IMR-90 (cell line): Measurements from ENCODE around the gene C11orf42. TPM values are rescaled to one million over a fixed set of nuclear protein-coding genes. Genes with fewer than 3 reads are reported as not detected.

ENCODE experiments used
- ATAC-seq: fragments of 200-7000 bp; cut with Tn5 transposase; 2 replicates; pipeline ENCODE4 v1.9.1; 2020; ENCODE audit warnings: low read depth, mild to moderate bottlenecking, moderate library complexity
- BruUV-seq: library from RNA; stranded (reverse); fragments of 400-500 nt; replicated peaks from 2 replicates; lab custom pipeline; 2021; lab: Mats Ljungman, UMichigan
- CTCF ChIA-PET: fragments of 300-600 bp; formaldehyde crosslinking; extraction: SDS; loops from one replicate; lab custom pipeline; 2021; ENCODE audit warnings: antibody characterized with exemption; lab: Yijun Ruan, JAX
- POLR2A ChIA-PET: fragments of 300-600 bp; sonication (Branson Sonifier 250); formaldehyde crosslinking; loops from one replicate; lab custom pipeline; 2022; ENCODE audit warnings: antibody characterized with exemption; ENCODE audit not compliant: unreplicated experiment; lab: Charles Lee
- DNase-seq: peaks from one replicate; pipeline ENCODE4 v3.0.0; 2013
- H2AFZ ChIP-seq: replicated peaks from 2 replicates; pipeline ENCODE3; 2013; ENCODE audit warnings: low read length, mild to moderate bottlenecking; ENCODE audit not compliant: poor library complexity
- H2AK5ac ChIP-seq: 2 replicates; pipeline ENCODE4 v1.6.1; 2013; ENCODE audit warnings: low read depth, low read length, inconsistent platforms
- H2AK9ac ChIP-seq: replicated peaks from 2 replicates; pipeline ENCODE3; 2013; ENCODE audit warnings: mild to moderate bottlenecking, low read depth, low read length, moderate library complexity; ENCODE audit not compliant: poor library complexity
- H2BK120ac ChIP-seq: 2 replicates; pipeline ENCODE4 v1.6.1; 2013; ENCODE audit warnings: low read depth, low read length, inconsistent platforms
- H2BK15ac ChIP-seq: 3 replicates; pipeline ENCODE4 v1.6.1; 2013; ENCODE audit warnings: low read depth, low read length, inconsistent platforms
- H2BK20ac ChIP-seq: 2 replicates; pipeline ENCODE4 v1.6.1; 2013; ENCODE audit warnings: low read depth, mild to moderate bottlenecking, inconsistent platforms, low read length, moderate library complexity
- H2BK5ac ChIP-seq: 2 replicates; pipeline ENCODE4 v1.6.1; 2013; ENCODE audit warnings: mild to moderate bottlenecking, low read depth, low read length, inconsistent platforms; ENCODE audit not compliant: poor library complexity, severe bottlenecking
- H3K14ac ChIP-seq: replicated peaks from 2 replicates; pipeline ENCODE4 v1.6.1; 2013; ENCODE audit warnings: low read depth, low read length, inconsistent platforms
- H3K18ac ChIP-seq: 2 replicates; pipeline ENCODE4 v1.6.1; 2013; ENCODE audit warnings: low read depth, low read length, control low read depth
- H3K23ac ChIP-seq: 2 replicates; pipeline ENCODE4 v1.6.1; 2013; ENCODE audit warnings: low read depth, low read length, inconsistent platforms
- H3K27ac ChIP-seq: 2 replicates; pipeline ENCODE4 v1.5.1; 2013; ENCODE audit warnings: mild to moderate bottlenecking, control low read depth, low read length; ENCODE audit not compliant: insufficient read depth
- H3K27me3 ChIP-seq: 2 replicates; pipeline ENCODE4 v1.6.1; 2013; ENCODE audit warnings: low read length; ENCODE audit not compliant: control insufficient read depth, insufficient read depth
- H3K36me3 ChIP-seq: 2 replicates; pipeline ENCODE4 v1.6.1; 2013; ENCODE audit warnings: low read length, mixed read lengths; ENCODE audit not compliant: control insufficient read depth, insufficient read depth
- H3K4ac ChIP-seq: 2 replicates; pipeline ENCODE4 v1.6.1; 2013; ENCODE audit warnings: low read depth, low read length, inconsistent platforms
- H3K4me1 ChIP-seq: 2 replicates; pipeline ENCODE4 v1.6.1; 2013; ENCODE audit warnings: low read length, mixed read lengths; ENCODE audit not compliant: control insufficient read depth, insufficient read depth
- H3K4me2 ChIP-seq: 2 replicates; pipeline ENCODE4 v1.6.1; 2013; ENCODE audit warnings: low read depth, mild to moderate bottlenecking, control low read depth, low read length, moderate library complexity
- H3K4me3 ChIP-seq: 2 replicates; pipeline ENCODE4 v1.5.1; 2013; ENCODE audit warnings: low read depth, mild to moderate bottlenecking, control low read depth, low read length, moderate library complexity; ENCODE audit not compliant: insufficient read depth
- H3K56ac ChIP-seq: 2 replicates; pipeline ENCODE4 v1.6.1; 2013; ENCODE audit warnings: low read length, inconsistent platforms; ENCODE audit not compliant: insufficient read depth; ENCODE audit errors: extremely low read depth
- H3K79me1 ChIP-seq, 2 experiments: 2 replicates each; pipeline ENCODE4 v1.6.1; 2013; ENCODE audit warnings: low read length in 2 of 2, inconsistent platforms in 1 of 2, low read depth in 1 of 2
- H3K9ac ChIP-seq: 2 replicates; pipeline ENCODE4 v1.6.1; 2013; ENCODE audit warnings: low read depth, low read length, control low read depth
- H3K9me1 ChIP-seq: 2 replicates; pipeline ENCODE4 v1.6.1; 2013; ENCODE audit warnings: low read length, inconsistent platforms; ENCODE audit not compliant: insufficient read depth
- H3K9me3 ChIP-seq: 2 replicates; pipeline ENCODE4 v1.6.1; 2013; ENCODE audit warnings: low read length; ENCODE audit not compliant: control insufficient read depth, insufficient read depth
- H4K20me1 ChIP-seq: 2 replicates; pipeline ENCODE4 v1.6.1; 2013; ENCODE audit warnings: low read length, inconsistent platforms; ENCODE audit not compliant: insufficient read depth
- H4K5ac ChIP-seq: 2 replicates; pipeline ENCODE4 v1.6.1; 2013; ENCODE audit warnings: mild to moderate bottlenecking, low read depth, low read length, control low read depth
- H4K8ac ChIP-seq, 2 experiments: 2 replicates each; pipeline ENCODE4 v1.6.1; 2013; ENCODE audit warnings: low read depth in 2 of 2, low read length in 2 of 2, control low read depth in 1 of 2, inconsistent platforms in 1 of 2
- H4K91ac ChIP-seq: 2 replicates; pipeline ENCODE4 v1.6.1; 2013; ENCODE audit warnings: low read depth, low read length, inconsistent platforms; ENCODE audit not compliant: insufficient read depth
- BHLHE40 ChIP-seq: fragments of 150-350 bp; IDR thresholded peaks from 2 replicates; pipeline ENCODE4 v1.6.1; 2016; ENCODE audit warnings: mild to moderate bottlenecking, low read depth, low read length
- CHD1 ChIP-seq: IDR thresholded peaks from 2 replicates; pipeline ENCODE4 v1.6.1; 2012; ENCODE audit warnings: low read depth, low read length, improper control_type of control experiment
- ELK1 ChIP-seq: fragments of 150-350 bp; IDR thresholded peaks from 2 replicates; pipeline ENCODE4 v1.6.1; 2016; ENCODE audit warnings: low read depth, mild to moderate bottlenecking, low read length, moderate library complexity, borderline replicate concordance
- FOS ChIP-seq: fragments of 150-350 bp; IDR thresholded peaks from 2 replicates; pipeline ENCODE4 v1.6.1; 2016; ENCODE audit warnings: low read depth, low read length
- MAZ ChIP-seq: IDR thresholded peaks from 2 replicates; pipeline ENCODE4 v1.6.1; 2012; ENCODE audit warnings: low read depth, mild to moderate bottlenecking, low read length, improper control_type of control experiment, moderate library complexity, borderline replicate concordance
- POLR2A ChIP-seq: IDR thresholded peaks from 2 replicates; pipeline ENCODE4 v1.6.1; 2012; ENCODE audit warnings: mild to moderate bottlenecking, low read depth, low read length
- RCOR1 ChIP-seq: IDR thresholded peaks from 2 replicates; pipeline ENCODE4 v1.6.1; 2012; ENCODE audit warnings: mild to moderate bottlenecking, low read length, improper control_type of control experiment; ENCODE audit not compliant: insufficient replicate concordance
- SMC3 ChIP-seq: fragments of 150-350 bp; IDR thresholded peaks from 2 replicates; pipeline ENCODE4 v1.6.1; 2016; ENCODE audit warnings: low read depth, mild to moderate bottlenecking, antibody characterized with exemption, low read length, moderate library complexity
- WGBS, 2 experiments: methylation state at CpG; one replicate each; pipeline versions ENCODE4 v1.1.5 to v1.1.7; 2013; ENCODE audit warnings: missing lambda C conversion rate in 2 of 2; ENCODE audit not compliant: insufficient read length in 1 of 2; ENCODE audit errors: extremely low coverage in 2 of 2; 5-methylcytosine and 5-hydroxymethylcytosine counted together
- dilution Hi-C: fragments of 300-500 bp; cut with HindIII; formaldehyde crosslinking; loops from one replicate; pipeline ENCODE4 v1.14.3; 2018; ENCODE audit warnings: low sequenced_read_pairs; ENCODE audit not compliant: unreplicated experiment
- in situ Hi-C: fragments of 300-500 bp; cut with MboI; formaldehyde crosslinking; loops from 3 replicates; pipeline ENCODE4 v1.14.3; 2019; ENCODE audit warnings: low sequenced_read_pairs, inconsistent platforms, mixed read lengths
- intact Hi-C: fragments of 100-400 bp; cut with micrococcal nuclease; formaldehyde crosslinking; loops from 2 replicates; pipeline ENCODE4 v1.10.0; 2022
- polyA plus RNA-seq, 3 experiments: library from polyadenylated mRNA; depleted of rRNA; stranded (reverse); fragments of >200 nt; gene quantifications; 2 replicates each; pipeline ENCODE4 v1.2.3, GENCODE V29; 2012; ENCODE audit warnings: low replicate concordance in 1 of 3
- total RNA-seq: library from RNA; depleted of rRNA; stranded (reverse); fragments of >200 nt; gene quantifications from 2 replicates; pipeline ENCODE4 v1.2.3, GENCODE V29; 2012; rRNA removed

Gene C11orf42
- total and polyA plus RNA-seq, 2 of the 4 experiments (the other 2 are of a cell fraction) = not detected

GRCh38 chr11:6260207-6260726, 54.9 kb downstream of the C11orf42 start:
- Histone ChIP-seq H3K14ac (no peak overlapping the region), H3K23ac (no peak overlapping the region), H4K20me1 (no peaks in the 10 kb centered on the region), H2BK15ac (no peak overlapping the region), H2AFZ (no peak overlapping the region), H4K8ac (no peak overlapping the region), H2BK5ac (no peak overlapping the region), H3K4ac (no peak overlapping the region), H3K18ac (no peak overlapping the region), H3K27me3 (peaks cover 56% of the 10 kb centered on the region), H2AK5ac (no peak overlapping the region), H3K4me3 (no peak overlapping the region), H4K5ac (no peak overlapping the region), H3K79me1 (no peaks in the 10 kb centered on the region), H3K9me1 (no peaks in the 10 kb centered on the region; the same call in 1 of the 2 replicates), H3K56ac (no peak overlapping the region), H3K9ac (no peak overlapping the region), H2BK20ac (no peak overlapping the region), H2AK9ac (no peak overlapping the region), H3K27ac (no peak overlapping the region), H3K9me3 (no peaks in the 10 kb centered on the region; the same call in 1 of the 2 replicates), H2BK120ac (no peak overlapping the region), H4K91ac (no peak overlapping the region), H3K4me1 (no peaks in the 10 kb centered on the region; the same call in 1 of the 2 replicates), H3K4me2 (no peak overlapping the region), H3K36me3 (no peaks in the 10 kb centered on the region)
- 20% methylated on average over 1 of the region's 5 CpGs; no CpG with 5 or more reads in 1 of the 2 experiments for WGBS, 2 experiments
- no TSS peak for BruUV-seq
- dilution Hi-C loops (no loop called here), in situ Hi-C loops (no loop called here), intact Hi-C loops (no loop called here)
- DNase-seq (no peak), ATAC-seq (no peak)
- ChIA-PET POLR2A (no interaction called here), CTCF (interaction anchor here (0.6 to 1.3 kb wide), 3 partner anchors 9 to 103 kb away, joined by 3 to 5 read pairs (median 4); no protein-coding TSS in a partner anchor)
- no peak for TF ChIP-seq RCOR1
- TF ChIP-seq BHLHE40 = no peak
- no peak for TF ChIP-seq FOS
- no peak for TF ChIP-seq CHD1
- no peak for TF ChIP-seq ELK1
- no peak for TF ChIP-seq POLR2A
- TF ChIP-seq SMC3 = no peak
- TF ChIP-seq MAZ = no peak

Other genes with a start within 250 kb of the C11orf42 start
- gene OR56A5, start 237.1 kb upstream of the C11orf42 start, total RNA-seq = not detected in 2 replicates
- not detected in 2 replicates for gene OR56A5, start 237.1 kb upstream of the C11orf42 start, polyA plus RNA-seq (2012; rRNA removed)
- not detected in 2 replicates for gene OR52L1, start 218.6 kb upstream of the C11orf42 start, total RNA-seq
- gene OR52L1, start 218.6 kb upstream of the C11orf42 start, polyA plus RNA-seq (2012; rRNA removed) = not detected in 2 replicates
- not detected in 2 replicates for gene OR56A4, start 198.6 kb upstream of the C11orf42 start, total RNA-seq
- not detected in 2 replicates for gene OR56A4, start 198.6 kb upstream of the C11orf42 start, polyA plus RNA-seq (2012; rRNA removed)
- gene OR56A1, start 174.8 kb upstream of the C11orf42 start, total RNA-seq = not detected in 2 replicates
- not detected in 2 replicates for gene OR56A1, start 174.8 kb upstream of the C11orf42 start, polyA plus RNA-seq (2012; rRNA removed)
- not detected in 2 replicates for gene OR56B4, start 97.9 kb upstream of the C11orf42 start, total RNA-seq
- gene OR56B4, start 97.9 kb upstream of the C11orf42 start, polyA plus RNA-seq (2012; rRNA removed) = not detected in 2 replicates
- gene OR52B2, start 35.2 kb upstream of the C11orf42 start, total RNA-seq = not detected in 2 replicates
- gene OR52B2, start 35.2 kb upstream of the C11orf42 start, polyA plus RNA-seq (2012; rRNA removed) = not detected in 2 replicates
- gene OR52W1, start 6.3 kb upstream of the C11orf42 start, total RNA-seq = not detected in 2 replicates
- gene OR52W1, start 6.3 kb upstream of the C11orf42 start, polyA plus RNA-seq (2012; rRNA removed) = not detected in 2 replicates
- 4.7 and 5.9 TPM in 2 replicates for gene FHIP1B, start 29.1 kb downstream of the C11orf42 start, total RNA-seq
- 28.1 and 30.2 TPM in 2 replicates for gene FHIP1B, start 29.1 kb downstream of the C11orf42 start, polyA plus RNA-seq (2012; rRNA removed)
- gene CNGA4, start 33.5 kb downstream of the C11orf42 start, total RNA-seq = under 0.01 TPM in 1 of 2 replicates, not detected in the other
- gene CNGA4, start 33.5 kb downstream of the C11orf42 start, polyA plus RNA-seq (2012; rRNA removed) = 0.07 and 0.12 TPM in 2 replicates
- gene CCKBR, start 54.3 kb downstream of the C11orf42 start, total RNA-seq = not detected in 2 replicates
- not detected in 2 replicates for gene CCKBR, start 54.3 kb downstream of the C11orf42 start, polyA plus RNA-seq (2012; rRNA removed)
- 112 and 116 TPM in 2 replicates for gene CAVIN3, start 114.9 kb downstream of the C11orf42 start, total RNA-seq
- gene CAVIN3, start 114.9 kb downstream of the C11orf42 start, polyA plus RNA-seq (2012; rRNA removed) = 185 and 241 TPM in 2 replicates
- gene SMPD1, start 184.9 kb downstream of the C11orf42 start, total RNA-seq = 17.5 and 19.5 TPM in 2 replicates
- 108 and 118 TPM in 2 replicates for gene SMPD1, start 184.9 kb downstream of the C11orf42 start, polyA plus RNA-seq (2012; rRNA removed)
- 39.4 and 40.3 TPM in 2 replicates for gene APBB1, start 213.5 kb downstream of the C11orf42 start, total RNA-seq
- gene APBB1, start 213.5 kb downstream of the C11orf42 start, polyA plus RNA-seq (2012; rRNA removed) = 44.1 and 45.7 TPM in 2 replicates
- 0.36 and 0.56 TPM in 2 replicates for gene HPX, start 235.4 kb downstream of the C11orf42 start, total RNA-seq
- gene HPX, start 235.4 kb downstream of the C11orf42 start, polyA plus RNA-seq (2012; rRNA removed) = 1.4 and 1.5 TPM in 2 replicates